ENCODE measurements around the gene MPPED1.

Gene MPPED1

GRCh38 chr22:43535336-43535735 is 123.5 kb downstream of the MPPED1 start:
- no peak for TF ChIP-seq CTCF (IDR thresholded peaks at IDR 0.05; ENCODE audit: insufficient read depth, missing control alignments)
- no peak for FAIRE-seq
- DNase-seq (ENCODE audit: insufficient read length, low spot score): no peak

GRCh38 chr22:43535741-43536140 is 123.9 kb downstream of the MPPED1 start:
- no peak for FAIRE-seq
- no peak for DNase-seq (ENCODE audit: insufficient read length, low spot score)
- no peak for TF ChIP-seq CTCF (IDR thresholded peaks at IDR 0.05; ENCODE audit: insufficient read depth, missing control alignments)

GRCh38 chr22:43537019-43537585 is 125.3 kb downstream of the MPPED1 start:
- peak; percentile 24 for TF ChIP-seq CTCF (IDR thresholded peaks at IDR 0.05; ENCODE audit: insufficient read depth, missing control alignments)
- FAIRE-seq (no peak), DNase-seq (ENCODE audit: insufficient read length, low spot score) (no peak)

- FAIRE-seq (no peak), DNase-seq (ENCODE audit: insufficient read length, low spot score) (no peak)
- no peak for TF ChIP-seq CTCF (IDR thresholded peaks at IDR 0.05; ENCODE audit: insufficient read depth, missing control alignments)
These were observed 128.0 kb downstream of the MPPED1 start for GRCh38 chr22:43539572-43540528.

- no peak for FAIRE-seq
- no peak for TF ChIP-seq CTCF (IDR thresholded peaks at IDR 0.05; ENCODE audit: insufficient read depth, missing control alignments)
- DNase-seq (ENCODE audit: insufficient read length, low spot score): no peak
These were observed 128.7 kb downstream of the MPPED1 start for GRCh38 chr22:43540529-43540923.

GRCh38 chr22:43541022-43541421 is 129.2 kb downstream of the MPPED1 start:
- DNase-seq (ENCODE audit: insufficient read length, low spot score) (no peak), FAIRE-seq (no peak)
- no peak for TF ChIP-seq CTCF (IDR thresholded peaks at IDR 0.05; ENCODE audit: insufficient read depth, missing control alignments)

Measured in D721Med (cell line).